ENCODE results near the gene OSBPL3.

GRCh38 chr7:24883622-24884013, 96.4 kb downstream of the OSBPL3 start:
- TF ChIP-seq CTCF (IDR thresholded peaks at IDR 0.05; ENCODE audit: low read depth, low read length), result no peak
- TF ChIP-seq POLR2A (IDR thresholded peaks at IDR 0.05; ENCODE audit: extremely low read depth, insufficient read length), result no peak
- TF ChIP-seq MAX (IDR thresholded peaks at IDR 0.05; ENCODE audit: low read depth, low read length), result no peak
